HG03108 (cell line): Measurements from ENCODE around the gene DSTN.

ENCODE experiments used
- ATAC-seq: cut with Tn5 transposase; IDR thresholded peaks from one replicate; pipeline ENCODE4 v1.9.1; 2021; ENCODE audit warnings: moderate library complexity; ENCODE audit not compliant: unreplicated experiment

DSTN gene

DNA sequence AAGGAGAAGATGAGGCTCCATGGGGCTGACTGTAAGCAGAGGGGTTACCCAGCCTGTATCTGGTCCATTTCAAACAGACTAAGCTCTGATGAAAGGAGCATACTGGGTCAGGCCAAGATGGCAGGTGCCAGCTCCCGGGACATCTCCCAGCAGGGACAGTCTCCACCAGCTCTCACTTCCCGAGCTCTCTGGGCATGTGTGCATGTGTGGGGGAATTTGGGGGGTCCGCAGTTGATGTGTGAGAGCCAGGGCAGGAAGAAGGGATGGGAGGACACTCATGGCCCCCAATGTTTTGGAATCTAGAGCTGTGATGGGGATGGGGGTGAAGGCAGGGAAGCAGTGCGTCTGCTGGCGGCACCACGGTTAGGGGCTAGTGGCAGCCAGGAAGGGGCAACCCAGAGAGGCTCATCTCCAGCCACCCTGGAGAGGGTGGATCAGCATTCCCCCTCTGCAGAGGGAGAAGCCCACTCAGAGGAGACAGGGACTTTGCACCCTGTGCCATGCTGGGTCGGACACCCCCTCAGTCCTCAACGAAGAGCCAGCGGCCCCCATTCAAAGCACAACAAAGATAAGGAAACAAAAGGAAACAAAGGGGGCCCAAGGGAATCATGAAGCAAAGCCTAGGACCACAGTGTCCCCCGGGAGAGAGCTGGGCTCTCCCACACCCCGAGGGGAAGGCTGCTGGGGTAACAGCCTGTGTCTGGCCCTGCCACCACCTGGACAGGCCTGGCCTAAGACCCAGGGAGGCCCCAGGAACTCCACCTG, 52.4 kb downstream of the DSTN start:
- no peak for ATAC-seq

DNA sequence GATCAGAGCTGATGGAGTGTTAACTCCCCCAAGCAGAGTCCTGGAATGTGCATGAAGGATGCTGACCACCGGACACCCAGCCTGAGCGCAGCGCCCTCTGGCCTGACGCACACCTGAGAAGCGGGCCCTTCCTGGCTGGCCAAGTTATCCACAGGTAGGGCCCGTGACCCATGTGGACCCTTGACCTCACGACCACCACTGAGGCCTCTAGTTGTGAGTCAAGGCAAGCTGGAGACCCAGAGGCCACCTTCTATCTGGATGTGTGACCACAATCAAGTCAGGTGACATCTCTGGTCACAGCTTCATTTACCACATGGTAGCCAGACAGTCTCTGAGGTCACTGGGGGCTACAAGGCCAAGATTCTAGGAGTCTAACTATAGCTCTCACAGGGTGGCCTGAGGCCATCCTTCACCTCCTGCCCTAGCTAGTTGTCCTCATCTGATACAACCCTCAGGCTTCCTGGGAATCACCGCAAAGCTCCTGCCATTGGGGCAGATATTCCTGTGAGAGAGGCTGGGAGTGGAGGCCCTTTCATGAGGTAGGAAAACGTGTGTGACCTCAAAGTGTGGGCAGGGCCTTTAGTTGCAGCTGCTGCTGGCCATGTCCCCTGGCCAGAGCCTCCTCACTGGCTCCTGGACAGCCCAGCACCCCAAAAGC, 53.1 kb downstream of the DSTN start:
- ATAC-seq = no peak

DNA sequence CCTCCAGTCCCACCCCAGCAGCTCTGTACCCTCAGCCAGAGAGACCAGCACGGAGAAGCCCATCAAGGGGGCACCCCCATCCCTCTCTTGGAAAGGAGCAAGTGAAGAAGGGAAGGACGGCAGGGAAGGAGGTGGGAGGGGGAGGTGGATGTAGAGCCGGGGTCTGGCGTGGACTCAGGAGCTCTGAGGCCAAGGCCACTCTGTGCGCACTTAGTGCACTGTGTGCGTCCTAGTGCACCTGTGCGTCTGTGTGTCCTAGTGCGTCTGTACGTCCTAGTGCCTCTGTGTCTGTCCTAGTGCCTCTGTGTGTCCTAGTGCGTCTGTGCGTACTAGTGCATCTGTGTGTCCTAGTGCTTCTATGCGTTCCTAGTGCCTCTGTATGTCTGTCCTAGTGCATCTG, 54.2 kb downstream of the DSTN start:
- ATAC-seq = no peak

DNA sequence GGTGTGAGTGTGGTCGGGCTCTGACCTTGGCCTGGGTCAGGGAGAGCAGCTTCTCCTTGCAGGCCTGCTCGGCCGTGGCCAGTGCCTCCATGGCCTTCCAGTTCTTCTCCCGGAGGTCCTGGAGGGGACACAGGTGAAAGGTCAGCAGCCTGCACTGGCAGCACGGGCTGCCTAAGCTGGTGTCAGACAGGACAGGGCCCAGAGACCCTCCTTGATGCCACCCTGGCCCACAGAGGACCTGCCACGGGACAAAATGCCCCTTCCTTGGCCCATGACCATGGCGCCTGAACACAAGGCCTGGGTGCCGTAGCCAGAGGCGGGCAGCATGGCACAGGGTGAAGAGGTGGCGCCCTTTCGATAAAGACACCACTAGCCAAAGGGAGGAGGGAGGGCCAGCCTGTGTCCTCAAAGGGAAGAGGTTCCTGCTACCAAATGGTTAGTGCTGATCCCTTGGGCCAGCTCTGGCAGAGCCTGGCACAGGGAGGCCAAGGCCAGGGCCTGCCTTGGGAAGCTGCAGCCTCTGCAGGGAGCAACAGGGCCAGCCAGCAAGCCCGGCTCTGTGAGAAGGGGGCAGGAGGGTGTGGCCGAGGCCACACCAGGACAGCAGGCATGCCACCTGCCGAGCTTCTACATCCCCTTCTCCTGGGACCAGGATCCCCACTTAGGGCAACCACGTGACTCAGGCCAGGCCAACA, 54.8 kb downstream of the DSTN start:
- ATAC-seq = no peak

DNA sequence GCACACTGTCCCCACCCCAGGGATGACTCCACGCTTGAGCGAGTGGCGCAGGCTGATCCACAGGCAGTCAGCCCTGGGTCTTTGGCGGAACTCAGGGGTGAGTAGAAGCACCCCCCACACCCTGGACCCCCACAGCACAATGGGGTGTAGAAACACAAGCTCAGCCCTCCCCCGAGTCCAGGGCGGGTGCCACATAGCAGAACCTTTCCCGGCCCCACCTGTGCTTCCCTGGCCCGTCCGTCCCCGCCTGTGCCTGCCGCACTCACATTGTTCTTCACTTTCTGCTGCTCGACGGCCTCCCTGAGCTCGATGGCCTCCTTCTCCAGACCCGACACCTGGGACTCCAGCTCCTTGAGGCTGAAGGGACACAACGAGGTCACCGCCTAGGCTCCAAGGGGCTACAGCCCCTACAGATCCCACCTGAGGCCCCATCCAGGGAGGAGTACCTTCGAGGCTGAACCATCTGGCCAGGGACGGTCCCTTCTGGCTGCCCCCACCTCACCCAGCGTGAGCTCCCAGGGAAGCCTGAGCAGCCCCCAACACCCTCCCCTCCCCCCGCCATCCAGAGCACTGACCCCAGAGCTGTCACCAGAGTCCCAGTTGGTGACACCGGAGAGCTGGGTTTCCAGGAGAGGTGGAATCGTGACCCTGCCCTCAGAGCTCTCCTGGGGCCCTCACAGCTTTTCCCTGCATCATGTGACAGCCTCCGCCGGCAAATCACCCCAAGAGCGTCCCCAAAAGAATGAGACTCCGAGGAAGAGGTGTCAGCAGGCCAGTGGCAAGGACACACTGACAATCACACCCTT, 55.6 kb downstream of the DSTN start:
- no peak for ATAC-seq

DNA sequence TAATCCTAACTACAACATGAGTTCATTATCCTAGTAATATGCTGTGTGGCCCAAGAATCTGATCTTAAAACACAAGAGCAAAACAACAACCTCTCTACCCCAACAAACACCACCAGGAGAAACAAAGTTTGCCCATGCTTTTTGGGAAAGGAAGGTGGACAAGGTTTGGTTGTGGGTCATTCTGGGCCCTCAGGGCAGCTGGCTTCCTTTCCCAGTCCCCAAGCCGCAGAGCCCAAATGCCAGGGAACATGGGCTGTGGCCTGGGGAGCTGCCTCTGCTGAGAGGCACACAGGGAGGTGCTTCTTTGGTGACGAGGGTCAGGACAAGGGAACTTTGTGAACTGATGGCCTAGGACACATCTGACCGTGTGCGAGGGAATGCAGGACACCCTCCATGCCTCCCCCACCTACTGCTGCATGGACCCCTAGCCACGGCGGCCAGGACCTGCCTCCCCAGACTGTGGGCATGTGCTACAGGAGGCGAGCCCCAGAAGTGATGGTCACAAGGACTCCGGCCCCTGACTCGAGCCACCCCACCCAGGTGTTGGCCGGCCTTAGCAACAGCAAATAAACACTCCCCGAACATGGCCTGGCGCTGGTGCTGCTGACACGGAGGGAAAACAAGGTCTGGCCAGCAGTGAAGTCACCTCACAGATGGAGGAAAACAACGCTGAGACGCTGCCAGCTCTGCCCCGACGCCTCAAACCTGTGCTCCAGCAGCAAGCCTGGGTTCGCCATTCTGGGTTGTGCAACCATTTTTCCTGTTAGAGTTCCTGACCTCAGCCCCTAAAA, 56.5 kb downstream of the DSTN start:
- no peak for ATAC-seq

DNA sequence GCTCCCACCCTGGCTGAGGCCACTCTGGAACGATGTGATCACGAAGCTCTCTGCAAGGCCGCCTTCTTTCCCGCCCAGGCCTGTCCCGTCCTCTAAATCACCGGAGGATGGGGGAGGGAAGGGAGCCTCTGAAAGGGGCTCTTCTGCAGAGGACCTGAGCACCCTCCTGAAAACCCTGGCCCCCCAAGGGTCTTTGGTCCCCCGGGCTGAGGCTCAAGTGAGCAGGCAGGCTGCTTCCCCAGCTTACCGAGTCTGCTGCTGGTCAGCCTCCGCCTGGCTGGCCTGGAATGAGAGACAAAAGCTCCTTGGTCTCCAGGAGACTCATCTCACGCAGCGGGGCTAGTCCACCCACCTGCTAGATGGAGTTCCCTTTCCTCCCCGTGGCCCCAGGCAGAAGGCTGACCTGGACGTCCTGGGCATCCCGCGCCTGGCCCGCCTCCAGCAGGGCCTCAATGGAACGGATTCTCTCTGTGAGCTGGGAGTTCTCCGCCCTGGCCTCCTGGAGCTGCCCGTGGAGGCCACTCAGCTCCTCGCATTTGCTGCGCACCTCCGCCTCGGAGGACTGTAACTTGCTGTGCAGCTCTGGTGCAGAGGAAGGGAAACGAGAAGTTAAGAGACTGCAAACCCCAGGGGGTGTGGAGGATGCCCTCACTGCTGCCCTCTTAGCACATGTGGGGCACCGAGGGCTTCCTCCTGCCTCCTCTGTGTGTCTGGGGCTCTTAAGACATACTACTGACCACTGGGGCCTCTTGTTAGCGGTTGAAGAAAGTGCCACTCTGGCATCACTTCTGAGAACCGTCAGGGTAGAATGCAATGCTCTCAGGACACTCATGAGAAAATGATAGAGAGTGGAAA, 57.5 kb downstream of the DSTN start:
- no peak for ATAC-seq

DNA sequence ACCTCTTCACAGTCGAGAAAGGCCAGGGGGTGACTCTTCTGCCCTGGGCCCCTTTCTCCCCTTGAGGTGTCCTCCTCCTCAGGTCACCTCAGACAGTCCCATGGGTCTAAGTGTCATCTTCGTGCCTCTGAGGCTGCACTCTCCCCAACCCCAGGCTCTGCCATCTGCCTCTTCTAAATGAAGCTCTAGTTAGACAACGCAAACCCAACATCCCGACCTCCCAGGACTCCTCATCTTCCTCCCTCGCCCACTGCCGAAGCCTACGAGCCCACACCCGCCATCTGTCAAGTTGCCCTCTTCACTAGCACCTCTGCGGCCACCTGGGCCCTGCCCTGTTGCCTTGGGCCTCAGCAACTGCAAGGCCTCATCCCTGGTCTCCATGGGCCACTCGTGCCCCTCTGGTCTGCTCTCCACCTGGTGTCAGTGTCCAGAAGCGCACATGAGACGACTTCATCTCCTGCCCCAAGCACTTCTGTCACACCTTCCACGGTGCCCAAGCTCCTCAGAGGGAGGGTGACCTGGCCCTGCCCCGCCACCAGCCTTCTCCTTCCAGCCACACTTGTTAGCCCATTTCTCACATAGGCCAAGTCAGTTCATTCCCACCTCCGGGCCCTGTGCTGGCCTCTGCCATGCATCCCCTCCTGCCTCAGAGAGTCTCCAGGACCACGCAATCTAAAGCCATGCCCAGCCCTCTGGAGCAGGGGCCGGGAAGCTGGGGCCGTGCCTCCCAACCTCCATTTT, 58.4 kb downstream of the DSTN start:
- no peak for ATAC-seq

DNA sequence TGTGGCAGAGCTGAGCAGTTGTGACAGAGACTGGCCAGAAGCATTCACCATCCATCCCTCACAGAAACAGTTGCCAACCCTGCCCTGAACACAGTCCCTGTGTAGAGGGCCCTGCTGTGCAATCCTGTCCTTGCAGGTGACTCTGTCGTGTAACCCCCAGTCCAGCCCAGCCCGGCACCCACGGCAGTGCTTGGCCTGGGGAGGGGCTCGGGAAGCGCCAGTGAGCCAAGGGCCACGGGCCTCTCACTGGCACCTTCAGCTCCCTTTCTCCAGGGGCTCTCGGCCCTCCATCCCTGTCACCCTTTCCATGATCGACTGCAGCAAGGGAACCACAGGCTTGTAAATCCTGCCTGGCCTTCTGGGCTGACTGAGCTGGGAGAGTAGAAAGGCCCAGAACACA, 59.1 kb downstream of the DSTN start:
- ATAC-seq = no peak

DNA sequence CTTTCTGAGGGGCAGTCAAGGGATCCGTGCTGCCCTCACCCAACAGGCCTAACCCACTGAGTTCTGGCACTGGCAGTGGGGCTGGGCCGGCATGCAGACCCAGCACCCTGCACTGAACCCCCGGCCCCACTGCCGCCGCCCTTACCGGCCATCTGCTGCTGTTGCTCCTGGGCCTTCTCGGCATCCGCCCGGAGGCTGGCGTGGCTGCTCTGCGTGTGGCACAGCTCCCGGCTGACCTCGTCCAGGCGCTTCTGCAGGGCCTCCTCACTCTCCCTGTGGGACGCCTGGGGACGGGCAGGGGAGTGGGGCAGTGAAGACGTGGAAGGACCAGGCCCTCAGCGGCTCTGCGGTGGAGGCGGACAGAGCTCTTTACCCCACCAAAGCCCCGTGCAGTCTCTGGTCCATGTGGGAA, 59.8 kb downstream of the DSTN start:
- no peak for ATAC-seq

DNA sequence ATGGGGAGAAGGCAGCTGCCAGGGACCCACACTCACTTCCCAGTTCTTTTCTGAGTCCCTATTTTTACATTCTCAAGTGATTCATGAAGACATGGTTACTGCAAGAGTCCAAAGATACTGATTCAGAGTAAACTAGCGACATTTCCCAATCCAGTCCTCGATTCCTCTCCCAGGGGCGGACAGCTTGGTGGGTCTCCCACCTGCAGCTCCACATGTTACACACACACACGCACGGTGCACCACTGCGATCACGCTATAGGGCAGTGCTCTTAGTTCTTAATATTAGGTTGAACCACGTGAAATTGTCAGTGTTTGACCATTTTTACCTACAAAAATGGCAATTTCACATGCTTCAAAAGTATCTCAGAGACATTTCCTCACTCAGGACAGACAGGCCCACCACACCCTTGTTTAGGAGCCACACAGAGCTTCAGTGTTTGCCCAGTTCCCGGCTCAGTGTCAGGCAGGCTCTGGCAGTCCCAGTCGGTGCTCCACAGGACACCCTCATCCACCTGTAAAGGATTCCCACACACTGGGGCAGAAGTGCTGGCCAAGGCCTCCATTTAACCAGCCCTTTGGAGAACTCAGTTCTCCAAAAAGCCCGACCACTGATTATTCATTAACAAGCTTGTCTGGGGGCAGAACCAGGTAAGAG, 60.4 kb downstream of the DSTN start:
- no peak for ATAC-seq

DNA sequence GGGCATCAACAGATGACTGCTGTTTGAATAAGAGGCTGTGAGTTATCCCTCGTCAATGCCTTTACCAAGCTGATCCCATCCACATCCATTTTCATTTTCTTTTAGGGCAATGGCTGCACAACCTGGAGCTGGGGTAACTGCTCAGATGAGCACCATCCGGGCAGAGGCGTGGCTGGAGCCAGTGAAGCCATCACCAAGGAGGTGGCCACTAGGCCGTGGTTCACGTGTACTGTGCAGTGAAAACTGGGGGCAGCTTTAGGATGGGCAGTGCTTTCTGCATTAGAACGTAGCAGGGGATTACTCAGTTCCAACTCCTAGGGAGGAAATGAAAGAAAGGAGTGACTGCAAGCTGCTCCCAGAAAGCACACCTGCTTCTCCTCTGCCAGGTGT, 60.9 kb downstream of the DSTN start:
- no peak for ATAC-seq

DNA sequence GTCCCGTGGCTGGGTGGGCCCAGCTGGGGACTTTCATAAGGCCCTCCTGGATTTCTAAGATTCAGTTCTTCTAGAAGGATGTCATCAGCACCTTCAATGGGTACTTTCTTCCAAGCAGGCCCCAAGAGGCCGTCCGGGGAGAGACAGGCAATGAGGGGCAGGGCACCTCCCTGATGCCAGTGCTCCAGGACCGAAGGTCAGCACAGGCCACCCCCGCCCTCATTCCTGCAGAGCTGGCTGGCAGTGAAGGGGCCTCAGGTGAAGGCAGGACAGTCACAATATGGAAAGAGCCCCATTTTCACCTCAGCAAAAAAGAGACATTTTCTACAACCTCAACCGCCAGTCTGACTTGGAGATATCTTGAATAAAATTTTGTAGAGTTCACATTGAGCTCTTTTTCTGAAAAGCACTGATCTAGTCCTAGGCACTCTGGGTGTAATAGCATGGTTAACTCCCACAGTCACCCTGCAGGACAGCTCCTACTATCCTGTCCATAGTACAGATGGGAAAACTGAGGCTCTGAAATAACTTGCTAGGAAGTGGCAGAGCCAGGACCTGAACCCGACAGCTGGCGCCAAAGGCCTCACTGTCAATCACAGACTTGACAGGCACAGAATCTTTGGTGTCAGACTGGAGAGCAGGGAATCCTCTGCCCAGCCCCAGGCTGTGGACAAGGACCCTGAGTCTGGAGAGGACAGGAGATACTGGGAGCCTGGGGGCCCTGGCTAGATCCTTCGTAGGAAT, 61.9 kb downstream of the DSTN start:
- no peak for ATAC-seq

DNA sequence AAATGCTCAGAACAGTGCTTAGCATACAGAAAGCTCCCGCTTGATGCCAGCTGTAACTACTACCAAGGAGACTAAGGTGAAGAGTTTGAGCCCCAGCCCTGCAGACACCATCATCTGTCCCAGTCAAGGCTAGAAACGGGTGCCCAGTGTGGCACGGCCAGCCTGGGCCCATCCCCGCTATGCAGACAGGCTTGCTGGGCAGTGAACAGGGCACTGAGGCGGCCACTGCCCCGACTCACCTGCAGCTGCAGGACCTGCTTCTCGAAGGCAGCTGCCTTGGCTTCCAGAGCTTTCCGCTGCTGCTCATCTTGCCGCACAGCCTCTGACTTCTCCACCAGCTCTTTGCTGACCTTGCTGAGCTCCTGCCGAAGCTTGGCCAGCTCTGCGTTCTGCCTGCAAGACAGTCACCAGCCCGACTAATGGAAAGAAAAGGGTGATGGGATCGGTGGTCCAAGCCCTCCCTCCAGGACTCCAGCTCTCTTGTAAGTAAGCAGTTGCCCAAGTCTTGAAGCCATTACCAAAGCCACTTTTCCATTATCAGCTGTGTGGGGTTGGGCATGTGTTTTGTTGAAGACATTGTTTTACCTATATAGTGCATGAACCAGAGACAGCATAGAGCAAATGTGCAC, 63.5 kb downstream of the DSTN start:
- no peak for ATAC-seq

DNA sequence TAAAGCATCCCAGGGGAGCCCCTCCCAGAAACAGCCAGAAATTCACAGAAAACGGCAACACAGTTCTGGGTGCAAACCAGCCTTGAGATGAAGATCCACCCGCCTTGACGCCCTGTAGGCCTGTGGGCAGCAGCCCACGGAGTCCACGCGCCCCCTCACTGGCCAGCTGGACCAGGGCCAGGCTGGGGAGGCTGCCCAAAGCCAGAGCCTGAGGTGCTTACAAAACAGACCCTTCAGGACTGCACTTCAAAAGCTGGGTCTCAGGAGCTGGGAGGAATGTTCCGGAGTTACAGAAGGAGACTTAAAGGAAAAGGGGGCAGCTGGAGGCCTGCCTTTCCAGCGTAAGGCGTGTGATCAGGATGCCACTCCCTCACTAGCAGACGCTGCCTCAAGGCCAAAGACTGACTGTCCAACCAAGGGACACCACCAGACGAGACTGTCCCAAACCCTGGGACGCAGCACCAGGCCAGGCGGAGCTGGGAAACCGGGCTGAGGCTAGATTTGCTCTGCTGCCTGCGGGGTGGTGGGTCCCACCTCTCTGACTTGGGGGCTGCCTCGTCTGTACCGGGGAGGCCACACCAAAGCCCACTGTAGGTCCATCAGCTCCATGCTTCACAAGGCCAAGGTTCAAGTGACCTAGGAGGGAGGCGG, 64.1 kb downstream of the DSTN start:
- no peak for ATAC-seq

DNA sequence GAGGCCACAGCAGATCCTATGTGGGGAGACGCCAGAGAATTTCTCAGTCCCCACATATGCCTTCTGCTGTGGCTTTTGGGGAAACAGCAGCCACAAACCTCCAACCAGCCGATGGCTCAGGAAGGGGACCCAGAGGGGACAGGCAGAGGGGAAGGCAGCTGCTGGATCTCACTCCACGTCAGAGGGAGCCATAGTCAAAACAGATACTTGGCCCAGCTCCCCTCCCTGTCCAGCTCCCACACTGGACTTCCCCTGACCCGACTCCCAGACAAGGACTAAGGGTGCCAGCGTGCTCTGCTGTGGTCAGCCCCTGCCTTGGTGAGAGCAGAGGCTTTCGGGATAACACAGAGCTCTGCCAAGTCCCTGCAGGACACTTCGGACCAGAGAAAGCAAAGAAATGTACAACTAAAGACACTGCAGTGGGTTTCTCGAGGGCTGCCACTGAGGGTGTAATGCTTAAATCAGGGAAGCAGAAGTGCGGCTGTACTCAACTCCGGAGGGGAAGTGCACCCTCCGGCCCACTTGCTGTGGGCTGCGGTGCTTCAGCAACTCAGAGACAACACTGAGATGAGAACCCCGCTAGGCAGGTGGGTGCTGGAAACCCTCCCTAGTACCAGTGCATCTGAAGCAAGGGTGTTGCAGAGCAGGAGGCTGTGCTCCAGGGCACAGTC, 64.9 kb downstream of the DSTN start:
- ATAC-seq = no peak
